Posterior vena cava (tissue), 2 donors: Measurements from ENCODE around the gene PPP3CA. TPM values are rescaled to one million over a fixed set of nuclear protein-coding genes. Genes with fewer than 3 reads are reported as not detected.
A peak's percentile ranks its signal among the peaks of the same experiment; 100 is the strongest.

ENCODE experiments used
- DNase-seq: peaks from one replicate; pipeline ENCODE4 v3.0.0-alpha.2; 2020; ENCODE audit warnings: low spot score
- intact Hi-C, 2 donors: fragments of 100-400 bp; cut with DNase I; formaldehyde crosslinking; loops; one replicate each; pipeline versions ENCODE4 v1.14.1 to v1.14.2; 2022 to 2023
- total RNA-seq, 2 donors: library from RNA; stranded (reverse); fragmentation: NEBNext Ultra II Directional; extraction: Animal tissue kit (Norgen Biotek cat#: 25700); gene quantifications; one replicate each; pipeline ENCODE4 v1.2.1, GENCODE V29; 2021
- donor health status: DM: yes; HTN: yes; CAD: no.
- donor health status: DM: yes; HTN: yes; CAD: no.

The PPP3CA gene
- total RNA-seq, 2 donors from 2014 or later: 45.2 to 58.2 TPM

DNA sequence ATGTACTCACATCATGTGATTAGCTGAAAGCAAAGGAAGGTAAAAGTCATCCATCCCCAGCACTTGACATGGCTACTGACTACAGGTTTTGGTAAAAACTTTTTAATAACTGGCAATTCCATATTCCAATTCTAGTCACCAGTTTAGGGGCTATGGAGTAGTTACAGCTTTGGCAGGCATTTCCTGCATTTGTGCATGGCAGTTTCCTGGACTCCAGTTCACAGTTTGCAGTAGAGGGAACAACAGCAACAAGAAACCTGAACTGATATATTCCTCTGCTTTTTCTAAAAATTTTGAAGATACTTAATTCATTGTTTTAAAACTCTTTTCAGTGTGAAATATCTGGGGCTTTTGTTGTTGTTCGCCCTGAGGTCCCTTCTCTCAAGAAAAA, 184.3 kb downstream of the PPP3CA start:
- intact Hi-C loops: no loop called here

GRCh38 chr4:101160792-101161592, 186.3 kb downstream of the PPP3CA start:
- intact Hi-C loops: no loop called here
- DNase-seq: no peak

More for the DNA sequence above, 184.3 kb downstream of the PPP3CA start:
- DNase-seq: no peak

- DNase-seq: no peak
- intact Hi-C loops: no loop called here
Measured at GRCh38 chr4:101158507-101158906, 188.8 kb downstream of the PPP3CA start.

DNA sequence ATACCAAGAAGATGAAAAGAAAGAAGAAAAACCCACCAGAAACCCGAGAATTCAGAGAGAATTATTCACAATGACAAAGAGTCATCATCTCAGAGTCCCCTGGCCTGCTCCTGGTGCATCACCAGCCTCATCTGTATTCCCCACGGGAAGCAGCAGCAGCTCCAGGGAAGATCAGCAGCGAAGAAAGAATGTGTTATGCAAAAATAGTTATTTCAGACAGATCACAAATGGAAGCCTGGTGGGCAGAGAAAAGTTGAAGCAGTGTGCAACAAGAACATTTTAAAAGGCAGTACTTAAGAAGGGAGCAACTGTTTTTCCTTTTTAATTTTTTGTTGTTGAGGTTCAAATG, 189.2 kb downstream of the PPP3CA start:
- peak; percentile 43 for DNase-seq
- intact Hi-C loops: no loop called here

GRCh38 chr4:101157415-101158133, 189.8 kb downstream of the PPP3CA start:
- no peak for DNase-seq
- intact Hi-C loops: no loop called here

DNA sequence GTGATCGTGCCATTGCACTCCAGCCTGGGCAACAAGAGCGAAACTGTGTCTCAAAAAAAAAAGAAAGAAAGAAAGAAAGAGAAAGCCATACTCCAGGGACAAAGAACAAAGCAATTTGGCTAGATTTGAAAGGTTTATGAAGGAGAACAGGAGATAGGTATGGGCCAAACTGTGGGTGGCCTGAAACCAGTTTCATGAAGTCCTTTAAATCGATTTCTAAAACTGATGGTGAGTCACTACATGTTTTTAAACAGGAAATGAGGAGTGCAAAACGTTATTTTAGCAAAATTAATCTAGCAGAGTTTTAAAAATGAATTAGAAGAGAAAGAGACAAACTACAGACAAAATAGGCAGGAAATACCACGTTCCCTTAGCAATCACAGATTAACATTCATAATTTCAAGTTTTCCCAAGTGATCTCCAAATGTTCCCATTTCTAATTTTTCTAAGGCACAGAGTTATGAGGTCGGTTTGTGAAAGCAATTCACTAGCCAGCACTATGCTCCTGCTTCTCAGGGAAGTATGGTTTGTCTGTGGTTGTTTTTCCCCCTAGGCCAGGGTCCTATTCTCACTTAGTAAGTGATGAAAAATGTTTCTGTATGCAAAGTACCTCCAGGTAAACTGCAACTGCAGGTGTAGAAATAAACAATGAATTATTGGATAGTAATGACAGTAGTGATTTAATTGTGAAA, 190.6 kb downstream of the PPP3CA start:
- intact Hi-C loops: no loop called here

DNA sequence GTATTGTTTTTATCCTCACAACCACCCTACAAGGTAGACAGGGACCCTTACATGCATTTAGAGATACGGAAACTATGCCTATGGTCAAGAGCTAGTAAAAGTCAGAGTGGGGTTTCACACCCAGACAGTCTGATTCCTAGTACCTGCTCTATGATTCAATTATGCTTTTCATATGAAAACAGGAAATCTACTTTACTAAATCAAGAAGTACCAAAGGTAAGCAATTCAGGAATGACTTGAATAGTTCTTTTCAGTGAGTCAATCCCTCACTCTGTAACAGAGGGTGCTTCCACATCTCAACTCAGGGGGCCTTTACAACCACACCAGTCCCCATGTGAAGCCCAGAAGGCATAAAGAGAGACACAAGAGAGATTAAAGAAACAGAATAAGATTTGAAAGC, 191.4 kb downstream of the PPP3CA start:
- intact Hi-C loops: no loop called here
- DNase-seq: no peak

More for the DNA sequence above, 190.6 kb downstream of the PPP3CA start:
- DNase-seq: no peak

GRCh38 chr4:101155368-101155767, 192.0 kb downstream of the PPP3CA start:
- intact Hi-C loops: no loop called here
- DNase-seq: no peak

DNA sequence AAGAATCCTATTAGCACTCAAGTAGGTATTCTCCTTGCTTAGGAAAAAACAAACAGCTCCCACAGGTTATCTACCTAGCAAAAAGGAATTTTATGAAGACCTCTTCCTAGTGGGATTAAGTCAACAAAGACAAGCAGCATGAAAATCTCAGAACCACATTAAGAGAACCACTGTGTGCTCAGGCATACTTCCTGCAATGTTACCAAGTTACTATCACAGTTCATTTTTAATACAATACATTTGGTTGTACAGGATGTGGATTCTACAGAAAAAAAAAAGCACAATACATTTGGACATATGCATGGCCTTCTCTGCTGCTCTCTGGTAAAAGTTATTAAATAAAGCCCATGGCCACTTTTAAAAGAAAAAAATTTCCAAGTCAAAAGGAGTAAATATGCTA, 193.7 kb downstream of the PPP3CA start:
- no peak for DNase-seq
- intact Hi-C loops: no loop called here

- intact Hi-C loops: no loop called here
- no peak for DNase-seq
Measured at GRCh38 chr4:101152521-101152920, 194.8 kb downstream of the PPP3CA start.

- intact Hi-C loops: no loop called here
- DNase-seq: no peak
Measured at GRCh38 chr4:101148551-101148950, 198.8 kb downstream of the PPP3CA start.

GRCh38 chr4:101147283-101147682, 200.0 kb downstream of the PPP3CA start:
- intact Hi-C loops: no loop called here
- DNase-seq: no peak

DNA sequence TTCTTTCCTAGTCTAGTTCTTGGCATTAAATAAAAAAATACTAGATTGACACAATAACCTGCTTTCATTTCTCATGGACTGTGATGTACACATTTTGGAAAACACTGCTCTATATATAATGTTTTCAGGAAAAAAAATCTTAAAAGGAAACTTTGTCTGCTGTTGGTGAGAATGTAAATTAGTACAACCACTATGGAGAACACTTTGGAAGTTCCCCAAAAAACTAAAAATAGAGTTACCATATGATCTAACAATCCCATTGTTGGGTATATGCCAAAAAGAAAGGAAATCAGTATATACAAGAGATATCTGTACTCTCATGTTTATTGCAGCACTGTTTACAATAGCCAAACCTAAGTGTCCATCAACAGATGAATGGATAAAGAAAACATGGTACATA, 202.3 kb downstream of the PPP3CA start:
- DNase-seq: no peak
- intact Hi-C loops: no loop called here

GRCh38 chr4:101142259-101142658, 205.1 kb downstream of the PPP3CA start:
- no peak for DNase-seq
- intact Hi-C loops: no loop called here

GRCh38 chr4:101141855-101142254, 205.5 kb downstream of the PPP3CA start:
- DNase-seq: no peak
- intact Hi-C loops: no loop called here

- DNase-seq: no peak
- intact Hi-C loops: no loop called here
Measured at GRCh38 chr4:101141230-101141629, 206.1 kb downstream of the PPP3CA start.

GRCh38 chr4:101140228-101140627, 207.1 kb downstream of the PPP3CA start:
- DNase-seq: no peak
- intact Hi-C loops: no loop called here

- no peak for DNase-seq
- intact Hi-C loops: no loop called here
Measured at GRCh38 chr4:101136373-101137370, 210.7 kb downstream of the PPP3CA start.

DNA sequence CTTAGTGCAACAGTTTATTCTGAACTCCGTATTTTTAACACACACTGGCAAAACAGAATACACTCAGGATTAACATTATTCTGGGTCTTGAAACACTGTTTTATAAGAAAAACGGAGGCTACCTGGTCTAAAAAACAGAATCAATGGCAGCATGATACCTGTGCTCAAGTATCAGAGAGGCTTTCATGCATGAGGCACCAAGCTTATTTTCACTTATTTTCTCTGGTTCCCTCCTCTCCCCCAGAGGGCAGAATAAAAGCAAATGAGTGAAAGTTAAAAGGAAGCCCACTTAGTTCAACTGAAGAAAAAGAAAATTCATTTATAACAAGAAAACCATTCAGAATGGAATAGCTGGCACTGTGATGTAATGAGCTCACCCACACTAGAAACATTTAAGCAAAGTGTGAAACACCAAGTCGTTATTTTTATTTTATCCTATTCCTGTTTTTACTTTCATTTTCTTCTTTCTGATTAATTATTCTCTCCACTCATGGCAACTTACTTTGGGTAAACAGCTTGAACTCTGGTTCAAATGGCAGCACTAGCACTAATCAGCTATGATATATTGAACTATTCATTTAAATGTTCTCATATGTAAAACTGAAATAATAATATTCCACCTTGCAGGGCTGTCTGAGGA, 211.8 kb downstream of the PPP3CA start:
- DNase-seq: no peak

More for the DNA sequence above, 211.8 kb downstream of the PPP3CA start:
- intact Hi-C loops: no loop called here
